SK-N-MC (cell line): ENCODE results near the gene PLEKHA7.

Source experiments
- EZH2 ChIP-seq: fragments of 200-600 bp; sonication (generic); IDR thresholded peaks from one replicate; pipeline ENCODE4 v1.6.1; 2017; ENCODE audit warnings: antibody characterized with exemption
- FOXP2 ChIP-seq: optimal IDR thresholded peaks from 2 replicates; pipeline ENCODE3; 2011; ENCODE audit warnings: mild to moderate bottlenecking, moderate library complexity; ENCODE audit not compliant: insufficient read depth; ENCODE audit errors: extremely low read length, control extremely low read depth
- POLR2AphosphoS5 ChIP-seq: IDR thresholded peaks from 2 replicates; pipeline ENCODE4 v1.6.1; 2012; ENCODE audit warnings: mild to moderate bottlenecking, low read depth, low read length, borderline replicate concordance

- TF ChIP-seq EZH2, result no peak
- TF ChIP-seq POLR2AphosphoS5, result no peak
- no peak for TF ChIP-seq FOXP2
Observed at GRCh38 chr11:16984229-16984628, 30.0 kb downstream of the PLEKHA7 start.
